Lung (tissue), 12 donors: ENCODE data around the gene RASGRP2. TPM values are rescaled to one million over a fixed set of nuclear protein-coding genes. Genes with fewer than 3 reads are reported as not detected.

Source experiments
- ATAC-seq: fragments of 200-7000 bp; cut with Tn5 transposase; one replicate; pipeline ENCODE4 v1.9.1; 2020; ENCODE audit warnings: moderate number of reproducible peaks; ENCODE audit not compliant: insufficient read depth, low FRiP score
- DNase-seq, 3 donors: peaks; one replicate each; pipeline ENCODE4 v3.0.0-alpha.2; 2013 to 2017
- H3K27ac ChIP-seq, 2 donors: one replicate each; pipeline ENCODE4 v1.5.1; 2013; ENCODE audit warnings: mild to moderate bottlenecking in 2 of 2, moderate library complexity in 2 of 2, control low read depth in 1 of 2, inconsistent platforms in 1 of 2, low read depth in 1 of 2, low read length in 1 of 2
- H3K27me3 ChIP-seq, 3 donors: one replicate each; pipeline ENCODE4 v1.5.1; 2013; ENCODE audit warnings: low read length in 2 of 3; ENCODE audit not compliant: control insufficient read depth in 3 of 3, insufficient read depth in 3 of 3
- H3K36me3 ChIP-seq, 4 donors: one replicate each; pipeline ENCODE4 v1.5.1; 2013; ENCODE audit warnings: low read length in 4 of 4, mild to moderate bottlenecking in 1 of 4, moderate library complexity in 1 of 4; ENCODE audit not compliant: control insufficient read depth in 4 of 4, insufficient read depth in 4 of 4
- H3K4me1 ChIP-seq, 5 donors: one replicate each; pipeline ENCODE4 v1.5.1; 2013; ENCODE audit warnings: low read length in 5 of 5, mild to moderate bottlenecking in 2 of 5, moderate library complexity in 1 of 5; ENCODE audit not compliant: control insufficient read depth in 5 of 5, insufficient read depth in 5 of 5
- H3K4me3 ChIP-seq: one replicate; pipeline ENCODE4 v1.5.1; 2013; ENCODE audit warnings: mild to moderate bottlenecking, control low read depth, moderate library complexity
- H3K9ac ChIP-seq, 2 donors: one replicate each; pipeline ENCODE4 v1.5.1; 2013; ENCODE audit warnings: low read length in 2 of 2, control low read depth in 1 of 2; ENCODE audit not compliant: insufficient read depth in 1 of 2
- H3K9me3 ChIP-seq, 4 donors: one replicate each; pipeline ENCODE4 v1.5.1; 2013; ENCODE audit warnings: low read length in 3 of 4, mild to moderate bottlenecking in 1 of 4, moderate library complexity in 1 of 4; ENCODE audit not compliant: control insufficient read depth in 4 of 4, insufficient read depth in 3 of 4
- CTCF ChIP-seq: IDR thresholded peaks from 2 replicates; pipeline ENCODE4 v1.5.1; 2012; ENCODE audit warnings: mild to moderate bottlenecking; ENCODE audit errors: control extremely low read depth, extremely low read depth
- WGBS, 2 donors: extraction: QIAGEN DNeasy Blood & Tissue Kit; methylation state at CpG; one replicate each; pipeline ENCODE4 v1.1.7; 2013; 5-methylcytosine and 5-hydroxymethylcytosine counted together
- polyA plus RNA-seq, 2 donors: library from polyadenylated mRNA; stranded (reverse); fragments of 200-250 nt; gene quantifications; one replicate each; pipeline ENCODE4 v1.2.1, GENCODE V29; 2013
- total RNA-seq, 2 donors: library from RNA; depleted of rRNA in 1 of 2; stranded (reverse); fragments of >200 nt in 1 of 2; gene quantifications; one replicate each; pipeline ENCODE4 v1.2.1, GENCODE V29; 2014 to 2021
- donor health status: control.
- donor health status: control.
- donor health status: Bipolar disorder and iron deficiency.
- donor health status: healthy.
- donor health status: DM: yes; HTN: yes; CAD: no.

Gene RASGRP2
- total and polyA plus RNA-seq, 4 donors: 20.0 to 46.4 (median 30.8) TPM

GRCh38 chr11:64687643-64688533, 56.1 kb downstream of the RASGRP2 start:
- Histone ChIP-seq H3K9ac (no peak overlapping the region), H3K27ac (no peak overlapping the region), H3K4me3 (no peak overlapping the region), H3K36me3 (no peaks in the 10 kb centered on the region), H3K9me3 (no peaks in the 10 kb centered on the region), H3K4me1 (peaks cover 0 to 18% (median 0%) of the 10 kb centered on the region in 5 donors), H3K27me3 (peaks cover 0 to 21% (median 0%) of the 10 kb centered on the region in 3 donors)
- 52 to 53% methylated on average over 19 of the region's 19 CpGs for WGBS, 2 donors
- DNase-seq (peak in 1 of 3 donors; percentile 29), ATAC-seq (no peak)
- TF ChIP-seq CTCF: no peak

- DNase-seq: no peak
- H3K27ac ChIP-seq: no peak overlapping the region
- no peak overlapping the region for H3K9ac ChIP-seq
- no peaks in the 10 kb centered on the region for H3K9me3 ChIP-seq
- WGBS, 2 donors: 56 to 58% methylated on average over 6 of the region's 6 CpGs
- TF ChIP-seq CTCF: no peak
- peaks cover 0 to 18% (median 0%) of the 10 kb centered on the region in 5 donors for H3K4me1 ChIP-seq
- ATAC-seq: no peak
- H3K36me3 ChIP-seq: no peaks in the 10 kb centered on the region
- no peak overlapping the region for H3K4me3 ChIP-seq
- H3K27me3 ChIP-seq: peaks cover 0 to 19% (median 0%) of the 10 kb centered on the region in 3 donors
Measured at GRCh38 chr11:64687204-64687603, 56.7 kb downstream of the RASGRP2 start.

- 87% methylated on average over 9 of the region's 9 CpGs for WGBS, 2 donors
- Histone ChIP-seq H3K9ac (no peak overlapping the region), H3K4me3 (no peak overlapping the region), H3K9me3 (no peaks in the 10 kb centered on the region), H3K4me1 (peaks cover 0 to 18% (median 0%) of the 10 kb centered on the region in 5 donors), H3K27ac (no peak overlapping the region), H3K27me3 (peaks cover 0 to 14% (median 3%) of the 10 kb centered on the region in 3 donors), H3K36me3 (no peaks in the 10 kb centered on the region)
- TF ChIP-seq CTCF: no peak
- no peak for ATAC-seq
- DNase-seq: no peak
Measured at GRCh38 chr11:64686466-64687170, 57.3 kb downstream of the RASGRP2 start.
